H9 (cell line): ENCODE results near the gene CWC27. TPM values are rescaled to one million over a fixed set of nuclear protein-coding genes. Genes with fewer than 3 reads are reported as not detected.

Source experiments
- DNase-seq: peaks from one replicate; pipeline ENCODE4 v3.0.0-alpha.2; 2017
- H2AFZ ChIP-seq: one replicate; pipeline ENCODE4 v1.6.1; 2013; ENCODE audit warnings: mild to moderate bottlenecking, low read length, control low read depth, moderate library complexity
- H2AK5ac ChIP-seq: 2 replicates; pipeline ENCODE4 v1.6.1; 2013; ENCODE audit warnings: low read length, control low read depth, mixed read lengths; ENCODE audit not compliant: insufficient read length
- H2BK120ac ChIP-seq: one replicate; pipeline ENCODE4 v1.6.1; 2013; ENCODE audit warnings: low read depth, mild to moderate bottlenecking, low read length, control low read depth, inconsistent platforms; ENCODE audit not compliant: poor library complexity, severe bottlenecking
- H2BK12ac ChIP-seq: 2 replicates; pipeline ENCODE4 v1.6.1; 2013; ENCODE audit warnings: low read length, control low read depth, mixed read lengths, low read depth; ENCODE audit not compliant: insufficient read length
- H2BK15ac ChIP-seq: 2 replicates; pipeline ENCODE4 v1.6.1; 2013; ENCODE audit warnings: low read depth, low read length, control low read depth
- H2BK20ac ChIP-seq: one replicate; pipeline ENCODE4 v1.6.1; 2013; ENCODE audit warnings: low read depth, mild to moderate bottlenecking, low read length, control low read depth, inconsistent platforms; ENCODE audit not compliant: poor library complexity, severe bottlenecking
- H2BK5ac ChIP-seq: 2 replicates; pipeline ENCODE4 v1.6.1; 2013; ENCODE audit warnings: low read length, control low read depth, mixed read lengths; ENCODE audit not compliant: insufficient read length
- H3K14ac ChIP-seq: 2 replicates; pipeline ENCODE4 v1.6.1; 2013; ENCODE audit warnings: low read length, control low read depth; ENCODE audit not compliant: insufficient read depth
- H3K18ac ChIP-seq: 2 replicates; pipeline ENCODE4 v1.6.1; 2013; ENCODE audit warnings: low read depth, mild to moderate bottlenecking, mixed read lengths, low read length, control low read depth; ENCODE audit not compliant: insufficient read length
- H3K23ac ChIP-seq: 2 replicates; pipeline ENCODE4 v1.6.1; 2013; ENCODE audit warnings: low read length, control low read depth, mixed read lengths, low read depth; ENCODE audit not compliant: insufficient read length
- H3K23me2 ChIP-seq: 2 replicates; pipeline ENCODE4 v1.6.1; 2013; ENCODE audit warnings: low read depth, mild to moderate bottlenecking, mixed read lengths, low read length, control low read depth; ENCODE audit not compliant: insufficient read length, poor library complexity, severe bottlenecking
- H3K27ac ChIP-seq: 2 replicates; pipeline ENCODE4 v1.5.1; 2013; ENCODE audit warnings: low read length, control low read depth, mixed read lengths, low read depth; ENCODE audit not compliant: insufficient read length
- H3K27me3 ChIP-seq: 2 replicates; pipeline ENCODE4 v1.6.1; 2013; ENCODE audit warnings: low read length, control low read depth, inconsistent platforms; ENCODE audit not compliant: insufficient read depth
- H3K4ac ChIP-seq: 2 replicates; pipeline ENCODE4 v1.6.1; 2013; ENCODE audit warnings: low read depth, mild to moderate bottlenecking, control low read depth, inconsistent platforms, low read length, moderate library complexity
- H3K4me1 ChIP-seq: 2 replicates; pipeline ENCODE4 v1.6.1; 2013; ENCODE audit warnings: low read length, control low read depth, inconsistent platforms; ENCODE audit not compliant: insufficient read depth
- H3K4me2 ChIP-seq: 2 replicates; pipeline ENCODE4 v1.6.1; 2013; ENCODE audit warnings: low read length, control low read depth, mixed read lengths; ENCODE audit not compliant: insufficient read length, insufficient read depth
- H3K56ac ChIP-seq: 2 replicates; pipeline ENCODE4 v1.6.1; 2013; ENCODE audit warnings: low read depth, mild to moderate bottlenecking, mixed read lengths, low read length, control low read depth; ENCODE audit not compliant: insufficient read length
- H3K79me1 ChIP-seq: 2 replicates; pipeline ENCODE4 v1.6.1; 2013; ENCODE audit warnings: low read depth, mild to moderate bottlenecking, moderate library complexity, low read length, control low read depth, inconsistent platforms; ENCODE audit not compliant: insufficient read depth, poor library complexity, severe bottlenecking
- H3K79me2 ChIP-seq: 2 replicates; pipeline ENCODE4 v1.6.1; 2013; ENCODE audit warnings: low read length, control low read depth, inconsistent platforms; ENCODE audit not compliant: insufficient read depth
- H3K9ac ChIP-seq: 2 replicates; pipeline ENCODE4 v1.6.1; 2013; ENCODE audit warnings: low read length, control low read depth, mixed read lengths; ENCODE audit not compliant: insufficient read length; ENCODE audit errors: extremely low read depth
- H3K9me3 ChIP-seq: one replicate; pipeline ENCODE4 v1.6.1; 2013; ENCODE audit warnings: low read depth, low read length, inconsistent platforms; ENCODE audit not compliant: control insufficient read depth
- H3T11ph ChIP-seq: one replicate; pipeline ENCODE4 v1.6.1; 2013; ENCODE audit warnings: mild to moderate bottlenecking, low read length, control low read depth, inconsistent platforms
- H4K20me1 ChIP-seq: one replicate; pipeline ENCODE4 v1.6.1; 2013; ENCODE audit not compliant: control insufficient read depth, insufficient read length, insufficient read depth
- H4K5ac ChIP-seq: 2 replicates; pipeline ENCODE4 v1.6.1; 2013; ENCODE audit warnings: low read depth, mild to moderate bottlenecking, mixed read lengths, low read length, control low read depth; ENCODE audit not compliant: insufficient read length
- H4K8ac ChIP-seq: replicated peaks from 2 replicates; pipeline ENCODE4 v1.6.1; 2013; ENCODE audit warnings: low read length, control low read depth, mixed read lengths, low read depth; ENCODE audit not compliant: insufficient read length
- H4K91ac ChIP-seq: 2 replicates; pipeline ENCODE4 v1.6.1; 2013; ENCODE audit warnings: low read depth, mild to moderate bottlenecking, moderate library complexity, mixed read lengths, low read length, control low read depth; ENCODE audit not compliant: insufficient read length
- H3K27ac Mint-ChIP-seq, 3 experiments: 2 replicates in 2 of 3; 3 replicates in 1 of 3; pipeline ENCODE4 v1.8.0; 2020 to 2021; ENCODE audit warnings: mixed read lengths in 3 of 3, mild to moderate bottlenecking in 1 of 3, moderate library complexity in 1 of 3
- H3K27me3 Mint-ChIP-seq: 2 replicates; pipeline ENCODE4 v1.8.0; 2021; ENCODE audit warnings: low read depth, mild to moderate bottlenecking, moderate library complexity, mixed read lengths
- H3K36me3 Mint-ChIP-seq, 3 experiments: 2 replicates in 2 of 3; 3 replicates in 1 of 3; pipeline ENCODE4 v1.8.0; 2020 to 2021; ENCODE audit warnings: low read depth in 3 of 3, mixed read lengths in 3 of 3; ENCODE audit not compliant: insufficient read depth in 1 of 3
- H3K4me1 Mint-ChIP-seq, 2 experiments: 2 replicates each; pipeline ENCODE4 v1.8.0; 2020; ENCODE audit warnings: mixed read lengths in 2 of 2
- H3K4me3 Mint-ChIP-seq, 2 experiments: 2 replicates in 1 of 2; 3 replicates in 1 of 2; pipeline ENCODE4 v1.8.0; 2020 to 2021; ENCODE audit warnings: mild to moderate bottlenecking in 2 of 2, mixed read lengths in 2 of 2, moderate library complexity in 1 of 2
- H3K9me3 Mint-ChIP-seq, 2 experiments: 2 replicates in 1 of 2; 3 replicates in 1 of 2; pipeline ENCODE4 v1.8.0; 2020; ENCODE audit warnings: mild to moderate bottlenecking in 2 of 2, mixed read lengths in 2 of 2, moderate library complexity in 1 of 2
- CTCF ChIP-seq: fragments of 200-600 bp; sonication (generic); conservative IDR thresholded peaks from 3 replicates; pipeline ENCODE4 v1.8.0; 2021; ENCODE audit warnings: antibody characterized with exemption, mild to moderate bottlenecking
- WGBS: extraction: QIAGEN DNeasy Blood & Tissue Kit; methylation state at CpG from one replicate; pipeline ENCODE4 v1.1.7; 2013; ENCODE audit warnings: missing lambda C conversion rate, low lambda C conversion rate, mixed read lengths; ENCODE audit not compliant: insufficient read length; ENCODE audit errors: extremely low coverage; 5-methylcytosine and 5-hydroxymethylcytosine counted together
- total RNA-seq: library from RNA; stranded (reverse); gene quantifications from 2 replicates; pipeline ENCODE4 v1.2.1, GENCODE V29; 2021

CWC27 gene
- total RNA-seq, 1 experiment from 2014 or later = 41.9 TPM

DNA sequence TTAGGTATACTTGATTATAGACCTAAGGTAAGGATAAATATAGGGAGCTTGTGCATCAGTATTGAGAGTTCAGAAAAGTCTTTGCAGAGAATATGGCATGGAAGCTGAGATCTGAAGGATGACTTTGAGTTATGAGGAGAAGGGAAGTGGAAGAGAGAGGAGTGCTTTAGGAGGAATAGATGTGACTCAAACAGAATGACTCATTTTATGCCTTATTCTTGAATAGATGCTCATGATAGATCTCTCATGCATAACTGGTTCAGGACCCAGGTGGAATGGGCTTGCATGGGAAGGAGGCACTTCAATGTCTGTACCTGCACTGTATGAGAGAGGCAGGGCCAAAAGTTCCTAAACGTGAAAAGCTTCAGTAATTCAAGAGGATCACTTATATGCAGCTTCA is 103.3 kb downstream of the CWC27 start:
- no peak for TF ChIP-seq CTCF
- Histone ChIP-seq H3K9ac (no peak overlapping the region), H3K27me3 (no peaks in the 10 kb centered on the region), H3K4ac (no peak overlapping the region), H3K23ac (no peak overlapping the region), H4K20me1 (no peaks in the 10 kb centered on the region), H4K91ac (no peak overlapping the region), H3K18ac (no peak overlapping the region), H4K8ac (no peak overlapping the region), H3T11ph (no peak overlapping the region), H3K14ac (no peak overlapping the region), H3K79me1 (no peaks in the 10 kb centered on the region), H3K56ac (no peak overlapping the region), H2BK20ac (no peak overlapping the region), H2AFZ (no peak overlapping the region), H3K27ac (no peak overlapping the region), H3K79me2 (no peaks in the 10 kb centered on the region), H4K5ac (no peak overlapping the region), H2BK120ac (no peak overlapping the region), H2BK15ac (no peak overlapping the region), H3K9me3 (no peaks in the 10 kb centered on the region), H3K23me2 (no peaks in the 10 kb centered on the region), H3K4me2 (no peak overlapping the region), H2AK5ac (no peak overlapping the region), H3K4me1 (peaks cover 3% of the 10 kb centered on the region; the same call in 1 of the 2 replicates), H2BK5ac (no peak overlapping the region), H2BK12ac (no peak overlapping the region)
- Mint-ChIP-seq H3K36me3 (no peaks in the 10 kb centered on the region), H3K4me1 (peaks cover 7 to 10% of the 10 kb centered on the region in 2 experiments), H3K9me3 (no peaks in the 10 kb centered on the region), H3K27ac (no peak overlapping the region), H3K27me3 (no peaks in the 10 kb centered on the region), H3K4me3 (no peak overlapping the region)
- no CpG with 5 or more reads among the region's 1 CpG for WGBS
- DNase-seq = no peak
